Endothelial cell of umbilical vein (primary cell): ENCODE results near the gene KCNJ6. TPM values are rescaled to one million over a fixed set of nuclear protein-coding genes. Genes with fewer than 3 reads are reported as not detected.

ENCODE experiments used
- BruUV-seq: library from RNA; stranded (reverse); fragments of 400-500 nt; replicated peaks from 2 replicates; lab custom pipeline; 2021; lab: Mats Ljungman, UMichigan
- CTCF ChIA-PET: fragments of 300-600, 350-600 bp; sonication (Branson Sonifier 250); formaldehyde crosslinking; loops from one replicate; lab custom pipeline; 2021; ENCODE audit warnings: antibody characterized with exemption, inconsistent platforms; lab: Charles Lee
- POLR2A ChIA-PET: fragments of 300-600, 350-600 bp; sonication (Branson Sonifier 250); formaldehyde crosslinking; loops from one replicate; lab custom pipeline; 2021; ENCODE audit warnings: antibody characterized with exemption, inconsistent platforms; lab: Charles Lee
- DNase-seq: peaks from one replicate; pipeline ENCODE4 v3.0.0-alpha.2; 2011; ENCODE audit warnings: low read depth, low spot score
- FAIRE-seq: peaks from 2 replicates; lab custom pipeline; 2011; peaks lifted over from hg19 to GRCh38; lab: Jason Lieb, UNC
- H2AFZ ChIP-seq: 2 replicates; pipeline ENCODE4 v1.6.0; 2012; ENCODE audit warnings: low read depth, low read length, control low read depth, inconsistent platforms
- H3K27ac ChIP-seq: 2 replicates; pipeline ENCODE4 v1.5.1; 2011; ENCODE audit warnings: low read depth, mild to moderate bottlenecking, control low read depth, low read length, moderate library complexity; ENCODE audit not compliant: insufficient read depth
- H3K27me3 ChIP-seq, 2 experiments: 2 replicates each; pipeline versions ENCODE4 v1.6.0 to v1.6.1; 2011; ENCODE audit warnings: low read length in 2 of 2, mixed read lengths in 1 of 2; ENCODE audit not compliant: control insufficient read depth in 2 of 2, insufficient read depth in 2 of 2
- H3K36me3 ChIP-seq, 2 experiments: 2 replicates in 1 of 2; 3 replicates in 1 of 2; pipeline ENCODE4 v1.5.1; 2011; ENCODE audit warnings: low read length in 2 of 2, mild to moderate bottlenecking in 1 of 2, moderate library complexity in 1 of 2; ENCODE audit not compliant: control insufficient read depth in 2 of 2, insufficient read depth in 2 of 2; ENCODE audit errors: extremely low read depth in 1 of 2
- H3K4me1 ChIP-seq: 3 replicates; pipeline ENCODE4 v1.5.1; 2011; ENCODE audit warnings: mild to moderate bottlenecking, low read length; ENCODE audit not compliant: control insufficient read depth, insufficient read depth; ENCODE audit errors: extremely low read depth
- H3K4me2 ChIP-seq: 2 replicates; pipeline ENCODE4 v1.6.1; 2011; ENCODE audit warnings: low read length, control low read depth, mixed read lengths; ENCODE audit not compliant: insufficient read depth
- H3K4me3 ChIP-seq, 3 experiments: fragments of 200-600 bp in 1 of 3; sonication (generic), shearing (Covaris generic) in 1 of 3; replicated peaks in 1 of 3; 2 replicates each; pipeline ENCODE4 v1.5.1; 2011 to 2016; ENCODE audit warnings: control low read depth in 3 of 3, low read length in 3 of 3, mild to moderate bottlenecking in 2 of 3, inconsistent platforms in 1 of 3, low read depth in 1 of 3, moderate library complexity in 1 of 3; ENCODE audit not compliant: insufficient read depth in 1 of 3
- H3K79me2 ChIP-seq: 2 replicates; pipeline ENCODE4 v1.6.0; 2012; ENCODE audit warnings: low read length, inconsistent platforms; ENCODE audit not compliant: control insufficient read depth, insufficient read depth
- H3K9ac ChIP-seq: replicated peaks from 2 replicates; pipeline ENCODE3; 2011; ENCODE audit warnings: low read length, control low read depth; ENCODE audit not compliant: insufficient read depth; ENCODE audit errors: extremely low read depth
- H3K9me1 ChIP-seq: replicated peaks from 3 replicates; pipeline ENCODE4 v1.6.0; 2011; ENCODE audit warnings: mild to moderate bottlenecking, low read length; ENCODE audit not compliant: control insufficient read depth, insufficient read depth; ENCODE audit errors: extremely low read depth
- H3K9me3 ChIP-seq: replicated peaks from 2 replicates; pipeline ENCODE4 v1.5.1; 2012; ENCODE audit warnings: low read length, inconsistent platforms; ENCODE audit not compliant: control insufficient read depth, insufficient read depth
- H4K20me1 ChIP-seq: replicated peaks from 2 replicates; pipeline ENCODE3; 2011; ENCODE audit warnings: mild to moderate bottlenecking, low read length; ENCODE audit not compliant: control insufficient read depth, insufficient read depth; ENCODE audit errors: extremely low read depth
- CTCF ChIP-seq, 2 donors: IDR thresholded peaks; 1 replicate in 1 of 2; 2 replicates in 1 of 2; pipeline ENCODE4 v1.5.1; 2011; ENCODE audit warnings: low read length in 2 of 2, mild to moderate bottlenecking in 2 of 2, moderate library complexity in 2 of 2, control low read depth in 1 of 2, inconsistent platforms in 1 of 2, low read depth in 1 of 2; ENCODE audit not compliant: insufficient read depth in 1 of 2; ENCODE audit errors: extremely low read depth in 1 of 2
- EZH2 ChIP-seq: IDR thresholded peaks from 2 replicates; pipeline ENCODE4 v1.6.1; 2012; ENCODE audit warnings: borderline replicate concordance, low read depth, mild to moderate bottlenecking, moderate library complexity, low read length, inconsistent platforms; ENCODE audit not compliant: severe bottlenecking
- FOS ChIP-seq: IDR thresholded peaks from 2 replicates; pipeline ENCODE4 v1.6.1; 2011; ENCODE audit warnings: mild to moderate bottlenecking, low read length, moderate library complexity, borderline replicate concordance; ENCODE audit not compliant: insufficient read depth
- GATA2 ChIP-seq: IDR thresholded peaks from 2 replicates; pipeline ENCODE4 v1.7.0; 2011; ENCODE audit warnings: low read depth, mild to moderate bottlenecking, moderate library complexity, mixed read lengths, low read length; ENCODE audit not compliant: insufficient read length, insufficient read depth
- MAX ChIP-seq: IDR thresholded peaks from 2 replicates; pipeline ENCODE4 v1.6.1; 2011; ENCODE audit not compliant: insufficient read depth, insufficient read length
- POLR2A ChIP-seq: IDR thresholded peaks from 2 replicates; pipeline ENCODE4 v1.6.1; 2012; ENCODE audit warnings: low read depth, mild to moderate bottlenecking, control low read depth, low read length
- POLR2AphosphoS5 ChIP-seq: IDR thresholded peaks from 2 replicates; pipeline ENCODE4 v1.6.1; 2012; ENCODE audit warnings: low read depth, mild to moderate bottlenecking, control low read depth, low read length, moderate library complexity; ENCODE audit not compliant: insufficient read depth
- dilution Hi-C: fragments of 300-500 bp; cut with MboI; formaldehyde crosslinking; loops from one replicate; pipeline ENCODE4 v1.15.0; 2019; ENCODE audit warnings: low sequenced_read_pairs; ENCODE audit not compliant: extremely low pct_ligation_motif_present
- intact Hi-C: fragments of 100-400 bp; cut with micrococcal nuclease; formaldehyde crosslinking; loops from one replicate; pipeline ENCODE4 v1.10.0; 2022
- polyA plus RNA-seq, 4 experiments: library from polyadenylated mRNA; depleted of rRNA in 3 of 4; stranded (reverse) in 3 of 4; unstranded in 1 of 4; fragments of >200 nt; gene quantifications; 2 replicates each; pipeline versions ENCODE4 v1.2.1 to v1.2.3, GENCODE V29; 2011 to 2012; ENCODE audit warnings: missing spikeins in 1 of 4
- total RNA-seq: library from RNA; stranded (reverse); gene quantifications from 2 replicates; pipeline ENCODE4 v1.2.3, GENCODE V29; 2021

KCNJ6 gene
- total and polyA plus RNA-seq, 2 donors (not counting 3 experiments of a cell fraction or from before 2014, with no cell fraction given) = not detected

GRCh38 chr21:37561506-37561905, 354.8 kb downstream of the KCNJ6 start:
- Histone ChIP-seq H3K4me3 (no peak overlapping the region), H3K4me2 (no peak overlapping the region), H3K79me2 (no peaks in the 10 kb centered on the region), H3K4me1 (peaks cover 14% of the 10 kb centered on the region), H3K36me3 (no peaks in the 10 kb centered on the region), H4K20me1 (no peaks in the 10 kb centered on the region), H2AFZ (no peak overlapping the region), H3K27me3 (peaks cover 0 to 5% of the 10 kb centered on the region in 2 experiments), H3K9me1 (no peaks in the 10 kb centered on the region), H3K9me3 (no peaks in the 10 kb centered on the region), H3K27ac (no peak overlapping the region), H3K9ac (no peak overlapping the region)
- no peak for TF ChIP-seq POLR2AphosphoS5
- no peak for TF ChIP-seq CTCF (IDR thresholded peaks at IDR 0.05; ENCODE audit: extremely low read depth in 1 of 2, insufficient read depth in 1 of 2, low read depth in 1 of 2, low read length in 2 of 2)
- no peak for TF ChIP-seq MAX
- no peak for TF ChIP-seq FOS
- TF ChIP-seq EZH2 = no peak
- no peak for TF ChIP-seq GATA2
- TF ChIP-seq POLR2A = no peak
- ChIA-PET POLR2A (no interaction called here), CTCF (no interaction called here)
- intact Hi-C loops (loop anchor here (5.0 kb wide), 1 partner anchor 189 kb away; no protein-coding TSS in a partner anchor), dilution Hi-C loops (no loop called here)
- no peak for DNase-seq
- no peak for FAIRE-seq
- BruUV-seq = no TSS peak
